Esophagus squamous epithelium (tissue), 4 donors: ENCODE data around the gene CCDC40.

Experiments used
- CTCF ChIP-seq, 6 experiments: fragments of 450-650 bp in 4 of 6; fragments of 200-600 bp in 2 of 6; sonication (generic) in 2 of 6; IDR thresholded peaks; one replicate each; pipeline ENCODE4 v1.5.1; 2016 to 2019; ENCODE audit warnings: antibody characterized with exemption in 6 of 6, mild to moderate bottlenecking in 4 of 6, moderate library complexity in 4 of 6
- POLR2A ChIP-seq, 4 donors: fragments of 450-650 bp; IDR thresholded peaks; one replicate each; pipeline ENCODE4 v1.6.1; 2017; ENCODE audit warnings: antibody characterized with exemption in 4 of 4, mild to moderate bottlenecking in 4 of 4, moderate library complexity in 3 of 4

DNA sequence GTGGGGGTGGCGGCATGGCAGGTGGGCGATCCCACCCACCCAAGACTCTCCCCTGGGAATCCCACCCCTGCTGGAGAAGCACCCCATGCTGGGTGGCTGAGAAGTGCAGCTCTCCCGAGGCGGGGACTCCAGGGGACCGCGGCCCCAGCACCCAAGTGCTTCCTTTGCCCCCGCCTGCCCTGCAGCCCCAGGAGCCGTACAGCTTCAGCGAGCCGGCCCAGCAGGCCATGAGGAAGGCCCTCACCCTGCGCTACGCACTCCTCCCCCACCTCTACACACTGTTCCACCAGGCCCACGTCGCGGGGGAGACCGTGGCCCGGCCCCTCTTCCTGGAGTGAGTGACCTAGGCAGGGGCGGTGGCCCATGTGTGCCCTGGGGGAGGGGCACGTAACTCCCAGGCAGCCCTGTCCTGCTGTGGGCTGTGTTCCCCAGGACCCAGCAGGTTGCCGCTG is 76.6 kb downstream of the CCDC40 start:
- TF ChIP-seq CTCF (IDR thresholded peaks at IDR 0.05), result no peak
- no peak for TF ChIP-seq POLR2A (IDR thresholded peaks at IDR 0.05)
